IPS-NIHi7 (cell line): ENCODE measurements around the gene CCDC146.

Experiments
- DNase-seq: peaks from one replicate; pipeline ENCODE4 v3.0.0; 2012; ENCODE audit warnings: mixed read lengths; ENCODE audit errors: extremely low spot score

CCDC146 gene

GRCh38 chr7:77284005-77284404 lies 161.6 kb downstream of the CCDC146 start:
- DNase-seq = no peak

- DNase-seq = no peak
These were observed 162.2 kb downstream of the CCDC146 start for GRCh38 chr7:77284616-77285015.

GRCh38 chr7:77288676-77289320 lies 166.4 kb downstream of the CCDC146 start:
- no peak for DNase-seq

DNA sequence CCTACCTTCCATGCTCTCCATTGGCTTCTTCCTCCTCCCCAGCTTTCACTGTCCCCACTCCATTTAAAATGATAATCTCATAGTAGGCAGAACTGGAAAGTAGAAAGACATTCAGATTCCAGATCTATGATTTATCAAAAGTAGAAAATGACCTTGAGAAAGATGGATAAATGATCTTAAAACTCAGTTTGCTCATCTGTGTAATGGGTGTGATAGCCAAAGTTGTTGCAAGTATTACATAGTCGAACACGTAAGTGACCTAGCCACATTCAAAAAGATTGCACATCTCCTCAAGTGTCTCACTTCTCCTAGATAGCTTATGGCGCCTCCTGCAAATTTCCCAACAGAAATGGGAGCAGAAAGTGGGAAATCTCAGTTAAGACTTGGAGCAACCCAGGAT lies 167.0 kb downstream of the CCDC146 start:
- no peak for DNase-seq

DNA sequence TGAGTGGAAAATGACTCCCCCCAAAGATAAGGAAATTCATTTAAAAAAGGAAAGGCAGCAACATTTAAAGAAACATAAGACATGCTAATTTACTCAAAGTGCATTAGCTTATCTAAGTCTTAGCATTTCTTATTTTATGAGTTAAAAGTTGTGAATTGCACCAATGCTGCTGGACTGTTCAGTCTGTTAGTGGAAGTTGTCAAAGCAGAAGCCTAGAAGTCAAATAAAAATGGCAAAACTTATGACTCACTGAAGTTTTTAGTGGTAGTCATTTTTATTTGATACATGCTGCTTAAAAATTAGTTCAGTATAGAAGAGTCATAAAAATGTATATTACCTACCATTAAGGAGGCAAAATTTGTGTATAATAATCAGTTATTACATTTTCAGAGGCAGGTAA lies 168.0 kb downstream of the CCDC146 start:
- no peak for DNase-seq

DNA sequence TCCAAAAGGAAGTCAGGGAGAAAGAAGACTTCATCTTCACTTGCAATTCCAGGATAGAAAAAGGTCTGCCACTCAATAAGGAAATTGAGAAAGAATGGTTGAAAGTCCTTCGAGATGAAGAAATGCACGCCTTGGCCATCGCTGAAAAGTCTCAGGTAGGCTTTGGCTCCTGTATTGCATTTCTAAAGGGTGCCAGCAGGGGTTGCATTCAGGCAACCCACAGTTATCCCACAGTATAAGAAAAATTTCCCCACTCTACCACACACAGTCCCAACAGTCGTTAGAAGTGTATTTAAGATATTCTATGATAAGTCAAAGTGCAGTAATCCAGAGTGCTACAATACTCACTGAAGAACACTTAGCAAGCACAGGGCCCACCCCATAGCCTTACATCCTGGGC lies 170.6 kb downstream of the CCDC146 start:
- DNase-seq = no peak

- no peak for DNase-seq
These were observed 173.1 kb downstream of the CCDC146 start for GRCh38 chr7:77295549-77295948.

DNA sequence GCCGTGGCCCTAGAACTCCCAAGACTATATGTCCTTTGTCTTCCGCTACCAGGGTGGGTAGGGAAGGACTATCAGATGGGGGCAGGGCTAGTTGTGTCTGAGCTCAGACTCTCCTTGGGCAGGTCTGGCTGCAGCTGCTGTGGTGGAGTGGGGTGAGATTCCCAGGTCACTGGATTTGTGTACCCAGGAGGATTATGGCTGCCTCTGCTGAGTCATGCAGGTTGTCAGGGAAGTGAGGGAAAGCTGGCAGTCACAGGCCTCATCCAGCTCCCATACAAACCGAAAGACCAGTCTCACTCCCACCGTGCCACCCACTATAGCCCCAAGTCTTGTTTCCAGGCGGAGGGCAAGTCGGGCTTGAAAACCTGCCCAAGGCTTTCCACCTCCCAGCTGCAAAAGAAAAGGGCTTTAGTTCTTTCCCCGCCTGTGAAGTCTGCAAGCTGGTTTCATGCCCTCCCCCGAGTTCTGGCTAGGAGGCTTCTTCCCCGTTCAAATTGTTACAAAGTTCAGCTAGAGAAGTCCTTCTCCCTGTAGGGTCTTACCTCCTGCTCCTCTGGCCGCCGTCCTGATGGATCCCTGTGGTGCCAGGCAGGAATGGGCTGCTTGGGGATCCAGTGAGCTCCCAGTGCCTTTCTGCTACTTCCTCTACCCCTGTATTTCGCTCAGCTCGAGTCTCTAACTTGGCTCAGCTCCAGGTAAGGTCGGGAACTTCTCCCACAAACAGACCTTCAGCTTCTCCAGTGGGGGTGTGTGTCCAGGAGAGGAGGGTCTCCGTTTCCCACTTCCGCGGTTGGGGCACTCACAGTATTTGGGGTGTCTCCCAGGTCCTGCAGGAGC lies 184.0 kb downstream of the CCDC146 start:
- no peak for DNase-seq

- DNase-seq = no peak
These were observed 186.4 kb downstream of the CCDC146 start for GRCh38 chr7:77308792-77309191.

DNA sequence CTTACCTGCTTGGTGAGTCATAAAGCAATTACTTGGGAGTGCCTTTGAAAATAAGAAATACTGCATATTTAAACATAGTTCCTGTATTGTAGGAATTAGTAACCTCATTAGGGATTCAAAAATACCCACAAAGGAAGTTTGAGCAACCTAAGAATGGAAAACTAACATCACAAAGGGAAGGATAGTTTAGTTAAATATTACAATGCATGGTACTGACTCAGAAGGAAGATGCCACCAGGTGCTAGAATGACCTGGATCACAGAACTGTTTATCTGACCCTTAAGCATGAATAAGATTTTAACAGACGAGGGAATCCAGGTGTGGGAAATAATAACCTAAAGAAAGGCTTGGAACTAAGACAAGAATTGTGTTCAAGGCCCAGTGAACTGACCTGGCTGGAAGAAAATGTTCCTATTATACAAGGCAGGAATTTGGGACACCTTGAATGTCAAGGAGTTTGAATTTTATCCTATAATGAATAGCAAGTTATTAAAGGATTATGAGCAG lies 187.4 kb downstream of the CCDC146 start:
- DNase-seq = no peak

GRCh38 chr7:77310982-77311381 lies 188.6 kb downstream of the CCDC146 start:
- DNase-seq = no peak

DNA sequence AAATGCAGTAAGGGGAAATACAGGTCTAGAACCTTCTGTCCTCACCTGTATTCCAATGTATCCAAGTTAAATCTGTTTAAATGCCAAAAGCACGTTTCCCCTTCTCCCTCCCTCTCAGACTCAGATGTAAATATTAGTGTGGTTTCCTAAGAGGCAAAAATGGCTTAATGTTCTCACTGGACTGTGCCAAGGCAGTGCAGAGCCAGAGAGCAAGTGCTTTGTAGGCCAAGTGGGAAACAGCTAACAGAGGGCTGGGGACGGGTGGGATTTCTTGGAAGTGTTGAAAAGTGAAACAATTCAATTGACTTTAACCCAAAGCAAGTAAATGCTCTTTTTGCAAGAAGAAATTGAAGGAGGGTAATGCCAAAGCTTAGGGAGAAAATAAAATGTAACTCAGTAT lies 190.7 kb downstream of the CCDC146 start:
- no peak for DNase-seq

GRCh38 chr7:77313876-77314480 lies 191.6 kb downstream of the CCDC146 start:
- DNase-seq = no peak

DNA sequence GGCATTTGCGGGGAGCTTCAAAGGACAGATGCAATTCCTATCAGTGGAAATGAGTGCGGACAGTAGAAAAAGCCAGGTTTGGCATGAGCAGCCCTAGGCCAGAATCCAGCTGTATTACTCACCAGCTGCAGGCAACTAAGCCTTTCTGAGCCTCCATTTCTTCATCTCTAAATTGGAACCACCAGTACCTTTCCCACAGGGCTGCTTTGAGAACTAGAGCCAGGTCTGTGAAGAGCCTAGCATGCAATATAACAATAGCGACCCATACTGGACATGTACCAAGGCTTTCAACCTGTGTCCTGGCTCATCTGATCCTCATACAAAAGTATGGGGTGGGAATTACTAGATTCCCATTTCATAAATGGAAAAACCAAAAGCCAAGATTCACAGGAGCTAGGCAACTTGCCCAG lies 192.8 kb downstream of the CCDC146 start:
- no peak for DNase-seq

DNA sequence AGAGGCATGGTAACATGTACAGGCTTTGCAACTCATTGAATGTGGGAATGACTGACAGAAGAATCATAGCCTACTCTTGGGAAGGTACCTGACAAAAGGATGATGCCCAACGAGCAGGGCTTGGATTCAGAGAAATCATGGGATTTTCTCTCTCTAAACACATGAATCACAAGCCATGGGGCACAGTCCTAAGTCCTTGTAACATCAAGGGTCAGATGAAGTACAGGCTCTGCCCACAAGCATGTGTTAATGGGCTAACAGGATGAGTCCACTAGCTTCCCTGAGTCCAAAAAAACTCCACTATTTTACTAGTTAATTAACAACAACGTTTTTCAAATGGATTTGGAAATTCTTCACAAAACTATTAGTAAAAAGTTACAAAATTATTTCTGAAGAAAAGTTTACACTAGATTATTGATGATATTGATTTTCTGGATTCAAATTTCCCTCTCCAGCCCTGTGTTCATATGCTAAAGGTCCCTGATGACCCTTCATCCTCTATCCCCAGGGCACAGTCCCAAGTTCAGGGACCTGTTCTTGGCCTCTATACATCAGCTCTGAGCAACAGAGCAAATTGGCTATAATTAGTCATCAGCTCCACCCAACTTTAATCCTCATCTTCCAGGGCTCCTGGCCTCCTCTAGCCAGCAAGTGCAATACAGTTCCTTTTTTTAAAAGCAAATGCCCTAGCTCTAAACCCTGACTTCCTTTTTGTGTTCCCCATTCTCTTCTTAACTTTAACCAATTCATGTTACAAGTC lies 194.0 kb downstream of the CCDC146 start:
- DNase-seq = no peak

DNA sequence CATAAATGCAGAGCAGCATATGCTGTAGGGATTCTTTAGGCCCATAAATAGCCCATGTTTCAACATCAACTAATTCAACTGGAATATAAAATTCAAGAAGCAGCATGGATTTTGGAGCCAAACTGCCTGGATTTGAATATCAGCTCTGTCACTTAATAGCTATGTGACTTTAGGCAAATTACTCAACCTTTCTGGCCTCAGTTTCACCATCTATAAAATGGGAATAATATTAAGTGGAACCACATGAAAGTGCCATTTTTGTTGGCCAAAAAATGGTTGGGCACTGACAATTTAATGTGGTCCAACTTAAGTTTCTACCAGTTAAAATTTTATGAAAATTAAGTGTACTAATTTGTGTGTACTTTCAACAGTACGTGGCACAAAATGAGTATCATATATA lies 195.6 kb downstream of the CCDC146 start:
- DNase-seq = no peak

- DNase-seq = no peak
These were observed 197.7 kb downstream of the CCDC146 start for GRCh38 chr7:77320137-77320536.

DNA sequence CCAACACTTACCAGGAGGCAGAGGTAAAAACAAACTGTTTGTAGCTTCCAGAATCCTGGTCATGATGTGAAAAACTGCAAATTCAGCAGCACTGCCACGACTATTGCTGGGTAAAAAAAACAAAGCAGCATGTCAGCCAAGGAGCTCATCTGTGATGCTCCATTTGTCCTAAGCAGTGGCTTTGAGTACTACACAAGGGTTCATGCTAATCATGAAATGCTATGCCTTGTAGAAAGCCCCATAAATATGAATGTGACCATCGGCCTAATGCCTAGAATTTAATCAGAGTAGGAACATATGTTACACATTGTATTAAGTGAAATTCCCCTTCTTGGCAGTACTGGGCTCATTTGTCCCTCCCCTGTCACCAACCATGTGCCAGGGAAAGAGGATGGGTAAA lies 198.3 kb downstream of the CCDC146 start:
- DNase-seq = no peak

- DNase-seq = no peak
These were observed 198.9 kb downstream of the CCDC146 start for GRCh38 chr7:77321300-77321699.

DNA sequence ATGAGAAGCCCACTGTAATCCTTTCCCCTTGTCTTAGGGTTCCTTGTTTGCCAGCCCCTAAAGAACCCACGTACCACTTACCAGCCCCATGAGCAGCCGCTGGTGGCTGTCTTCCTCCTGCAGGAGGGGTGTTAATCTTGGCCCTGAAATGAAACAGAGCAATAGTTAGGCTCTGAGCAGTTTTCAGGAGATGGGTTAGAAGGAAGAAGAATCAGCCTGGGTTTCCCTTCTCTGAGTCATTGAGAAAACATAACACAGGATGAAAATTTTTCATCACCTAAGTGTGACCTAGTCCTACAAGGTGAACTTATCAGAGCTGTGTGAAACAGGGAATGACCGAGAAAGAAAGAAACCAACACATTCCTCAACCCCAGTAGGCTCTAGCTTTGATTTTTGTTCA lies 203.7 kb downstream of the CCDC146 start:
- DNase-seq = no peak

- peak; percentile 19 for DNase-seq
These were observed 204.9 kb downstream of the CCDC146 start for GRCh38 chr7:77327067-77327931.
